HG02870 (cell line): ENCODE data around the gene POLR2L.
A peak's percentile ranks its signal among the peaks of the same experiment; 100 is the strongest.

Experiments
- ATAC-seq: cut with Tn5 transposase; IDR thresholded peaks from one replicate; pipeline ENCODE4 v1.9.1; 2021; ENCODE audit warnings: mild to moderate bottlenecking, moderate library complexity; ENCODE audit not compliant: unreplicated experiment

POLR2L gene

GRCh38 chr11:839875-840617 lies 2.3 kb downstream of the POLR2L start:
- ATAC-seq = no peak

- ATAC-seq = no peak
These were observed 3.1 kb downstream of the POLR2L start for GRCh38 chr11:839280-839623.

DNA sequence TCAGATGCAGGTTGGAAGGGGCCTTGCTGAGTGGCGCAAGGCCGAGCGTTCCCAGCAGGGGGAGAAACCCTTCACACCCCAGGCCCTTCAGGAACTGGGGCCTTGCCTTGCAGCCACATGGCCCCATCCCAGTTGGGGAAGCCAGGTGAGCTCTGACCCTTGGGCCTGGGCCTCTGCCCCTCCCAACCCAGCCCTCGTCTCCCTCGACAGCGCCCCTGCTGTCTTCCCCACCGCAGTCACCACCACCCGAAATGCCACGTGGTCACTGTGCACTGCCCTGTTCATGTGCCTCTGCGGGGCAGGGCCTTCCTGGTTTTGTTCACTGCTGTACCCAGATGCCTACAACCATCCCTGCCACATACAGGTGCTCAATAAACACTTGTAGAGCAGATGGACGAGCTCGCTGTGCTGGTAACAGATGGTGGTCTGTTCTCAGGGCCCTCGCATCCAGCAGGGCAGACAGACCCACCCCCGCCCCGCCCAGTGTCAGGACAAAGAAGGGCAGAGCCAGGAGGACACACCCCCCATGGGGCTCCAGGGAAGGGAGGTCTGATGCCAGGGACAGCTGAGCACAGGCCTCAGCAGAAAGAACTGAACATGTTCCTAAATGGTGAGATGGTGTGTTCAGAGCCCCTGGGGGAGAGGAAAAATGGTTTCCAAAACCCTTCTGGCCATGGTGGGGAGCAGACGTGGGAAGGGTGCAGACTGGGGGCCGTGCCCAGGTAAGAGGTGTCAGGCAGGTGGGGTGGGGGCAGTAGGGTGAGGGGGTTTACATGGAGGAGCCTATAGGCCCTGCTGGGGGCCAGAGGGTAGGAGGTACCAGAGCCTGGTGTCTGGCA lies 3.7 kb downstream of the POLR2L start:
- ATAC-seq = no peak

DNA sequence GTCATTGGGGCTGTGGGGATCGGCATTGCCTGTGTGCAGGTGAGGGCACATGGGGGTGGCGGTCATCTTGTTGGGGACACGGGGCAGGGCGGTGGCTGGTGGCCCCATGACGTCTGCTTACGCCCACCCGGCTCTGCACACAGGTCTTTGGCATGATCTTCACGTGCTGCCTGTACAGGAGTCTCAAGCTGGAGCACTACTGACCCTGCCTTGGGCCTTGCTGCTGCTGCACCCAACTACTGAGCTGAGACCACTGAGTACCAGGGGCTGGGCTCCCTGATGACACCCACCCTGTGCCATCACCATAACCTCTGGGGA lies 4.4 kb downstream of the POLR2L start:
- no peak for ATAC-seq

DNA sequence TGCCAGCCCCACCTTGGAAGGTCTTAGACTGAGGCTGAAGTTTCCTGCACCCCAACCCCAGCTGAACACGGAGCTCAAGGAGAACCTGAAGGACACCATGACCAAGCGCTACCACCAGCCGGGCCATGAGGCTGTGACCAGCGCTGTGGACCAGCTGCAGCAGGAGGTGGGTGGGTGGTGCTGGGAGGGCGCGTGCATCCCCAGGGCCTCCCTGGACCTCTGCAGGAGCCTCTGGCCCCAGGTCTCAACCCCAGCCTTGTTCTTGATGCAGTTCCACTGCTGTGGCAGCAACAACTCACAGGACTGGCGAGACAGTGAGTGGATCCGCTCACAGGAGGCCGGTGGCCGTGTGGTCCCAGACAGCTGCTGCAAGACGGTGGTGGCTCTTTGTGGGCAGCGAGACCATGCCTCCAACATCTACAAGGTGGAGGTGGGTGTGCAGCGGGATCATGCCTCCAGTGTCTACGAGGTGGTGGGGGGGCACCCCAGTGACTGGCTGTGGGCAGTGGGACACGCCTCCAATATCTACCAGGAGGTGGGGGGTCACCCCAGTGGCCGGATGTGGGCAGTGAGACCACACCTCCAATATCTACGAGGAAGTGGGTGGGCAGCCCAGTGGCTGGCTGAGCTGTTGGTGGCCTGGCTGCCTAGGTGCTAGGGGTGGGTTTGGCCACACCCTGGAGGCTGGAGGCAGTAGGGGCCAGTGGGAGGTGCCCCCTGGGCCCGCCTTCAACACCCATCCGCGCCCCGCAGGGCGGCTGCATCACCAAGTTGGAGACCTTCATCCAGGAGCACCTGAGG lies 4.9 kb downstream of the POLR2L start:
- no peak for ATAC-seq

- ATAC-seq = no peak
These were observed 5.6 kb downstream of the POLR2L start for GRCh38 chr11:836700-837099.

- ATAC-seq = no peak
These were observed 6.1 kb downstream of the POLR2L start for GRCh38 chr11:836274-836673.

- ATAC-seq = no peak
These were observed 7.7 kb downstream of the POLR2L start for GRCh38 chr11:834371-835316.

DNA sequence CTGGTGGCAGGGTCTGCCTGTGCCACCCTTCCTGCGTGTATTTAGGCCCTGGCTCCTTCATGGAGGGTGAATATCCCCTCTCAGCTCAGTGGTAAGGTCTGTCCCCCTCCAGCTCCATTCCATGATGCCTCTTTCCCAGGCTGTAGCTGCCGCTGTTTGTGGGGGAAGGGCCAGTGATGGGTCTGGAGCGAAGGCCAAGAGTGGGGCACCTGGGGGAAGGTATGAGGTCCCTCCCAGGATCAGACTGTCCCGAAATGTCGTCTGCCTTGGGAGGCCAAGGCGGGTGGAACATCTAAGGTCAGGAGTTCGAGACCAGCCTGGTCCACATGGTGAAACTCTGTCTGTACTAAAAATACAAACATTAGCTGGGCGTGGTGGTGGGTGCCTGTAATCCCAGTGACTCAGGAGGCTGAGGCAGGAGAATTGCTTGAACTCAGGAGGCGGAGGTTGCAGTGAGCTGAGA lies 8.4 kb downstream of the POLR2L start:
- ATAC-seq = no peak

GRCh38 chr11:833114-833791 lies 9.1 kb downstream of the POLR2L start:
- peak; percentile 14 for ATAC-seq

- ATAC-seq = peak; percentile 35
These were observed 9.7 kb downstream of the POLR2L start, which contains the start of gene CD151 for GRCh38 chr11:832529-833113. Gene CD151, plus strand, starts transcription at chr11:832952. Its CDS starts 3,118 bp downstream, at chr11:836070.

GRCh38 chr11:831961-832528 lies 10.3 kb downstream of the POLR2L start:
- no peak for ATAC-seq

DNA sequence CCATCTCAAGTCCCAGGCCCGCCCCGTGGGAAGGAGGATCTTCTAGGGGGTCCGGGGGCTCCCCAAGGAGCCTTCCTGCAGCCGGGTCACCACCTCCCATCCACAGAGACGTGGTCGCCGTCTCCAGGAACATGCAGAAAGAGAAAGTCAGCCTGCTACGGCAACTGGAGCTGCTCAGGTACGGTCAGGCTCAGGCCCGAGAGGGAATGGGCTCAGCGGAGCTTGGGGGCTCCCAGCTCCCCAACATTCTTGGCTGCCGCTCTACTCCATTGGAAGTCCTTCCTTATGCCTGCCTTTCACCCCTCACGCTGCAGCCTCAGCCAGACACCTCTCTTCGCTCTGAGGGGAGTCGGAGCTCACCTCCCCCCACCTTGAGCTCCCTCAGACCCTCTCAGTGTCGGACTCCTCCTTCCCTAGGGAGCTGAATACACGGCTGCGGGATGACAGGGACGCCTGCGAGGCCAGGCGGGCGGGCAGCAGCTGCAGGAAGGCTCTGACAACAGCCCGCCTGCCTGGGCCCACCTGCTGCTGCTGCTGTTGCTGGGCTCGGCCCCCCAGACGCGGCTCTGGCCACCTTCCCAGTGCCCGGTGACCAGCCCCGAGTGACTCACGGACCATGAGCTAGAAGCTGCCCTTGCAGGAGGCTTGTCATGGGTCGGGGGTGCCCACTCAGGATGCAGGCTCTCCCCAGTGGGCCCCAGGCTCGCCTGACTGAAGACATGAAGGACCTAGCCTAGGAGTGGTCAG lies 11.0 kb downstream of the POLR2L start:
- ATAC-seq = no peak

- peak; percentile 28 for ATAC-seq
These were observed 11.8 kb downstream of the POLR2L start for GRCh38 chr11:830295-831117.

DNA sequence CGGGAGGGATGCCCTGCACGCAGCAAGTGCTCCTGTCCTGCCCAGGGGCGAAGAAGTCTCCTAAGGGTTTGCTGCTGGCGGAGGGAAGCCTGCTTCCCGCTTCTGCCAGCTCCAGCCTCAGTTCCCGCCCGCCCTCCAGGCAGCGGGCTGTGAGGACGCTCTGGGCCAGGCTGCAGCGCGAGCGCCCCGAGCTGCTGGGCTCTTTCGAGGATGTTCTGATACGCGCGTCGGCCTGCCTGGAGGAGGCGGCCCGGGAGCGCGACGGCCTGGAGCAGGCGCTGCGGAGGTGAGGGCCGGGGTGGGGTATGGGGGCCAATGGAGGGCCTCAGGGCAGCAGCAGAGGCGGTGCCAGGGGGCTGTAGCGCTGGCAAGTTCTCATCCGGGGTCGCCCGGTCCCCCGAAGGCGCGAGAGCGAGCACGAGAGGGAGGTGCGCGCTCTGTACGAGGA lies 12.5 kb downstream of the POLR2L start:
- ATAC-seq = no peak

DNA sequence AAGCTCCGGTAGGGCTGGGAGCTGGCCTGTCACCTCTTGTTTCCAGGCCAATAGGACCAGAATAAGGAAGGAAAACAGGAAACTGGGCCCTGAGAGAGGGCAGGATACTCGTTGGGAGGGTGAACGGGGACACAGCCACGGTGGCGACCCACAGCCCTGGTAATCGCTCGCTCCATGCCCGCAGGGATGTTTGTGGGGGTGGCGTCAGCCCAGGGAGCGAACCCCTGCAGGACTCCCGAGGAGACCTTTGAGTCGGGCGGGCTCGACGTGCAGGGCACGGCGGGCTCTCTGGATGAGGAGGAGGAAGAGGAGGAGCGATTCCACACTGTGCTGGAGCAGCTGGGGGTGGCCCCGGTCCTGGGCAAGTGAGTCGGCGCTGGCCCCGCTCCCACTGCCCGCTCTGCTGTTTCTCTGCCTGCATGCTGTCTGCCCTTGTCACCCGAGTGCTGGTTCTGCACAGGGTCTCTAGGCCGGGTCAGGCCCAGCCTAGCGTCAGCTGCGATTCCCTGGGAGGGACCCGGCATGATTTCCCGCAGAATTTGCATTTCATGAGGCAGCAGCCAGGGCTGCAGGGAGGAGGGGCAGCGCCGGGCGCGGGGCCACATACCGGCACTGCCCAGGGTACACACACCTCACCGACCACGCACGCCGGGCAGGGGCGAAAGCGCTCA lies 13.0 kb downstream of the POLR2L start:
- no peak for ATAC-seq
